ENCODE measurements around the gene SEC14L3.
"Not testable (repeated sequence)": the region's sequence is repeated elsewhere in the genome, so short reads cannot be mapped to it uniquely, and the experiment has no call there.

Gene SEC14L3

GRCh38 chr22:30452861-30453260 lies 19.0 kb downstream of the SEC14L3 start:
- no peak overlapping the region for H3K4me3 ChIP-seq (ENCODE audit: low read length)
- DNase-seq (ENCODE audit: low read depth, low spot score): no peak

GRCh38 chr22:30451488-30451887 lies 20.3 kb downstream of the SEC14L3 start:
- not testable (repeated sequence) for DNase-seq (ENCODE audit: low read depth, low spot score); H3K4me3 ChIP-seq (ENCODE audit: low read length)

GRCh38 chr22:30447656-30448055 lies 24.2 kb downstream of the SEC14L3 start:
- no peak for DNase-seq (ENCODE audit: low read depth, low spot score)
- no peak overlapping the region for H3K4me3 ChIP-seq (ENCODE audit: low read length)

- DNase-seq (ENCODE audit: low read depth, low spot score): no peak
- H3K4me3 ChIP-seq (ENCODE audit: low read length): no peak overlapping the region
These were observed 26.2 kb downstream of the SEC14L3 start for GRCh38 chr22:30445438-30446145.

- no peak overlapping the region for H3K4me3 ChIP-seq (ENCODE audit: low read length)
- peak; percentile 59 for DNase-seq (ENCODE audit: low read depth, low spot score)
These were observed 27.0 kb downstream of the SEC14L3 start for GRCh38 chr22:30444632-30445437.

GRCh38 chr22:30441088-30441487 lies 30.7 kb downstream of the SEC14L3 start:
- no peak for DNase-seq (ENCODE audit: low read depth, low spot score)
- H3K4me3 ChIP-seq (ENCODE audit: low read length): no peak overlapping the region

- no peak overlapping the region for H3K4me3 ChIP-seq (ENCODE audit: low read length)
- DNase-seq (ENCODE audit: low read depth, low spot score): no peak
These were observed 32.0 kb downstream of the SEC14L3 start for GRCh38 chr22:30439836-30440235.

GRCh38 chr22:30439226-30439625 lies 32.6 kb downstream of the SEC14L3 start:
- no peak overlapping the region for H3K4me3 ChIP-seq (ENCODE audit: low read length)
- no peak for DNase-seq (ENCODE audit: low read depth, low spot score)

- DNase-seq (ENCODE audit: low read depth, low spot score): no peak
- H3K4me3 ChIP-seq (ENCODE audit: low read length): no peak overlapping the region
These were observed 33.3 kb downstream of the SEC14L3 start for GRCh38 chr22:30438559-30438958.

GRCh38 chr22:30436196-30436595 lies 35.6 kb downstream of the SEC14L3 start:
- H3K4me3 ChIP-seq (ENCODE audit: low read length): peak overlapping the region; percentile 52
- DNase-seq (ENCODE audit: low read depth, low spot score): no peak

- peak overlapping the region; percentile 52 for H3K4me3 ChIP-seq (ENCODE audit: low read length)
- peak; percentile 85 for DNase-seq (ENCODE audit: low read depth, low spot score)
These were observed 36.1 kb downstream of the SEC14L3 start for GRCh38 chr22:30435674-30436126.

GRCh38 chr22:30434843-30435242 lies 37.0 kb downstream of the SEC14L3 start:
- DNase-seq (ENCODE audit: low read depth, low spot score): no peak
- peak overlapping the region; percentile 52 for H3K4me3 ChIP-seq (ENCODE audit: low read length)

- DNase-seq (ENCODE audit: low read depth, low spot score): no peak
- no peak overlapping the region for H3K4me3 ChIP-seq (ENCODE audit: low read length)
These were observed 38.0 kb downstream of the SEC14L3 start for GRCh38 chr22:30433773-30434172.

- H3K4me3 ChIP-seq (ENCODE audit: low read length): no peak overlapping the region
- DNase-seq (ENCODE audit: low read depth, low spot score): no peak
These were observed 38.6 kb downstream of the SEC14L3 start for GRCh38 chr22:30433227-30433626.

GRCh38 chr22:30432520-30432919 lies 39.3 kb downstream of the SEC14L3 start:
- H3K4me3 ChIP-seq (ENCODE audit: low read length): no peak overlapping the region
- no peak for DNase-seq (ENCODE audit: low read depth, low spot score)

- no peak overlapping the region for H3K4me3 ChIP-seq (ENCODE audit: low read length)
- no peak for DNase-seq (ENCODE audit: low read depth, low spot score)
These were observed 39.7 kb downstream of the SEC14L3 start for GRCh38 chr22:30432096-30432495.

- H3K4me3 ChIP-seq (ENCODE audit: low read length): no peak overlapping the region
- DNase-seq (ENCODE audit: low read depth, low spot score): no peak
These were observed 40.9 kb downstream of the SEC14L3 start for GRCh38 chr22:30430933-30431332.

- no peak overlapping the region for H3K4me3 ChIP-seq (ENCODE audit: low read length)
- DNase-seq (ENCODE audit: low read depth, low spot score): no peak
These were observed 41.9 kb downstream of the SEC14L3 start for GRCh38 chr22:30429887-30430286.

- DNase-seq (ENCODE audit: low read depth, low spot score): no peak
- no peak overlapping the region for H3K4me3 ChIP-seq (ENCODE audit: low read length)
These were observed 43.9 kb downstream of the SEC14L3 start for GRCh38 chr22:30427871-30428270.
